Mesendoderm (in vitro differentiated cells): ENCODE results near the gene CYP27C1.

ENCODE experiments used
- DNase-seq: peaks from one replicate; pipeline ENCODE4 v3.0.0; 2013
- H2AK5ac ChIP-seq: 2 replicates; pipeline ENCODE4 v1.6.1; 2013; ENCODE audit warnings: low read length, inconsistent platforms
- H2BK120ac ChIP-seq: 2 replicates; pipeline ENCODE4 v1.6.1; 2013; ENCODE audit warnings: low read depth, mild to moderate bottlenecking, low read length, moderate library complexity, mixed read lengths
- H2BK15ac ChIP-seq: replicated peaks from 2 replicates; pipeline ENCODE4 v1.6.1; 2013; ENCODE audit warnings: low read depth, mild to moderate bottlenecking, moderate library complexity
- H2BK5ac ChIP-seq: 2 replicates; pipeline ENCODE4 v1.6.1; 2013; ENCODE audit warnings: low read length, inconsistent platforms
- H3K18ac ChIP-seq: 2 replicates; pipeline ENCODE4 v1.6.1; 2013; ENCODE audit warnings: mild to moderate bottlenecking, low read length, mixed read lengths
- H3K23ac ChIP-seq: one replicate; pipeline ENCODE4 v1.6.1; 2013; ENCODE audit warnings: low read length
- H3K27ac ChIP-seq: 2 replicates; pipeline ENCODE4 v1.5.1; 2013; ENCODE audit warnings: low read depth, mild to moderate bottlenecking, inconsistent platforms, low read length, moderate library complexity
- H3K27me3 ChIP-seq: 2 replicates; pipeline ENCODE4 v1.6.1; 2013; ENCODE audit warnings: low read length, control low read depth, mild to moderate bottlenecking, inconsistent platforms; ENCODE audit not compliant: insufficient read depth, poor library complexity
- H3K36me3 ChIP-seq: 2 replicates; pipeline ENCODE4 v1.6.1; 2013; ENCODE audit warnings: low read length, inconsistent platforms; ENCODE audit not compliant: control insufficient read depth, insufficient read depth
- H3K4ac ChIP-seq: one replicate; pipeline ENCODE4 v1.6.1; 2013; ENCODE audit warnings: low read depth, mild to moderate bottlenecking, low read length, moderate library complexity
- H3K4me1 ChIP-seq: 2 replicates; pipeline ENCODE4 v1.6.1; 2013; ENCODE audit warnings: low read depth, low read length, inconsistent platforms; ENCODE audit not compliant: control insufficient read depth
- H3K4me2 ChIP-seq: 2 replicates; pipeline ENCODE4 v1.6.1; 2013; ENCODE audit warnings: low read length
- H3K4me3 ChIP-seq: 2 replicates; pipeline ENCODE4 v1.5.1; 2013; ENCODE audit warnings: mild to moderate bottlenecking, low read length
- H3K56ac ChIP-seq: one replicate; pipeline ENCODE4 v1.6.1; 2013; ENCODE audit warnings: low read length
- H3K79me1 ChIP-seq: 2 replicates; pipeline ENCODE4 v1.6.1; 2013; ENCODE audit warnings: low read length, inconsistent platforms
- H3K79me2 ChIP-seq: 2 replicates; pipeline ENCODE4 v1.6.1; 2013; ENCODE audit warnings: mild to moderate bottlenecking, low read length; ENCODE audit not compliant: control insufficient read depth, insufficient read depth
- H3K9ac ChIP-seq: 2 replicates; pipeline ENCODE4 v1.6.1; 2013; ENCODE audit warnings: low read length, inconsistent platforms
- H4K5ac ChIP-seq: one replicate; pipeline ENCODE4 v1.6.1; 2013; ENCODE audit warnings: low read length
- H4K8ac ChIP-seq: one replicate; pipeline ENCODE4 v1.6.1; 2013; ENCODE audit warnings: low read depth, mild to moderate bottlenecking, control low read depth, low read length, moderate library complexity
- WGBS: extraction: QIAGEN DNeasy Blood & Tissue Kit; methylation state at CpG from one replicate; pipeline ENCODE4 v1.1.7; 2013; ENCODE audit warnings: low lambda C conversion rate, missing lambda C conversion rate; ENCODE audit not compliant: insufficient coverage; ENCODE audit errors: extremely low coverage; 5-methylcytosine and 5-hydroxymethylcytosine counted together

The CYP27C1 gene

GRCh38 chr2:127175751-127176354 is 44.2 kb downstream of the CYP27C1 start:
- Histone ChIP-seq H3K4ac (no peak overlapping the region), H2BK15ac (no peak overlapping the region), H3K79me2 (no peaks in the 10 kb centered on the region), H3K79me1 (no peaks in the 10 kb centered on the region), H3K9ac (no peak overlapping the region), H3K23ac (no peak overlapping the region), H3K4me3 (no peak overlapping the region), H4K8ac (no peak overlapping the region), H2AK5ac (no peak overlapping the region), H4K5ac (no peak overlapping the region), H3K27me3 (no peaks in the 10 kb centered on the region), H3K4me1 (no peaks in the 10 kb centered on the region), H3K56ac (no peak overlapping the region), H3K36me3 (no peaks in the 10 kb centered on the region), H3K27ac (no peak overlapping the region), H2BK5ac (no peak overlapping the region), H3K18ac (no peak overlapping the region), H2BK120ac (no peak overlapping the region), H3K4me2 (no peak overlapping the region)
- no peak for DNase-seq
- whole genome bisulfite sequencing, result no CpG with 5 or more reads among the region's 19 CpGs

DNA sequence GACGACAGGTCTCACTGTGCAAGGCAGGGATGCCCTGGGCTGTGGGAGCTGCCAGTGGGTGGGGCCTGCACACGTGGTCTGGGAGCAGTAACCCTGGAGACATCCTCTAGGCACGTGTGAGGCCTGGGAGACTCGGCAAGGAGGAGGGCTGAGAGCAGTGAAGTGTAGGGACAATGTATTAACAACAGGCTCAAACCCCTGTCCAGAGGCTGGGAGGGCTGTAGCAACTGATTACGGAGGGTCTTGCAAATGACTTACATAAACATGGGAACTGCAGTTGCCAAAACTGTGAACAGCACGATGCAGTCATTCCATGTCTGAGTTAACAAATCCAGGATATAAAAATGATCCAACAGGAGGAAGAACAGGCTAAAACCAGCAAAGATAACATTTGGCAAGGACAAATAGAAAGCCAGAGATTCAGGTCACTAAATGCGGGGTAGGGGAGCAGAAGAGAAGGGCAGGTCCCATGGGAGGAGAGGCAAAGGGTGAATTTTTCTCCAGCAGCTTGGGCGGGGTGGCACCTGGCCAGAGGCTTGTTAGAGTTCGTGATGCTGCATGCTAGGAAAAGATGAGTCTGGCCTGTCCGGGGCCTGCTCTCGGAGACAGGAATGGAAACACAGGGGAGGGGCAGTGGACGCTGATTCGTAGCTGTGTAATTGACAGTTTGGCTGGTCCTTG is 44.9 kb downstream of the CYP27C1 start:
- H2BK15ac ChIP-seq, result no peak overlapping the region

DNA sequence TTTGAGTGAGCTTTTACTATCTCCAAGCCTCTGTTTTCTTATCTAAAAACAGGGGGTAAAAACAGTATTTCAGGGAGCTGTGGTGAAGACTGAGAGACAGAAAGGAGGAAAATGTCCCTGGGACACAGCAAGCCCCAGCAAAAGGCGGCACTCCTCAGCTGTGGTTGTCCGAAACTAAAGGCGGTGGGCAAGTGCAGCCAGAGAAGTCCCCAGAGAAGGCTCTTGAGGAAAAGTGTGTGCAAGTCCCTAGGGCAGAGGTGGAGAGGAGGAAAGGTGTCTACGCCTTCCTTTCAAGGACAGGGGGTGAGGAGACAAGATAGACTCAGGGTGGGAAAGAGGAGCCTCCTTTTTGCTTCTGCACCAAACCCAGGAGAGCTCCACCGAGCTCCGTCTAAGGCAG is 45.5 kb downstream of the CYP27C1 start:
- H3K23ac ChIP-seq, result no peak overlapping the region
- no CpG with 5 or more reads among the region's 6 CpGs for WGBS
- no peak overlapping the region for H3K27ac ChIP-seq
- H3K4ac ChIP-seq, result no peak overlapping the region
- no peak overlapping the region for H4K8ac ChIP-seq
- no peaks in the 10 kb centered on the region for H3K79me2 ChIP-seq
- no peak overlapping the region for H2AK5ac ChIP-seq
- H3K4me3 ChIP-seq, result no peak overlapping the region
- H3K27me3 ChIP-seq, result no peaks in the 10 kb centered on the region
- no peak overlapping the region for H3K4me2 ChIP-seq
- H4K5ac ChIP-seq, result no peak overlapping the region
- H3K18ac ChIP-seq, result no peak overlapping the region
- no peak overlapping the region for H2BK15ac ChIP-seq
- H3K79me1 ChIP-seq, result no peaks in the 10 kb centered on the region
- no peak overlapping the region for H2BK5ac ChIP-seq
- H2BK120ac ChIP-seq, result no peak overlapping the region
- H3K9ac ChIP-seq, result no peak overlapping the region
- H3K36me3 ChIP-seq, result no peaks in the 10 kb centered on the region
- no peaks in the 10 kb centered on the region for H3K4me1 ChIP-seq
- H3K56ac ChIP-seq, result no peak overlapping the region
- no peak for DNase-seq

More for the DNA sequence above, 44.9 kb downstream of the CYP27C1 start:
- H2AK5ac ChIP-seq, result no peak overlapping the region
- no peak overlapping the region for H3K23ac ChIP-seq
- H4K5ac ChIP-seq, result no peak overlapping the region
- H3K56ac ChIP-seq, result no peak overlapping the region
- no peak overlapping the region for H3K9ac ChIP-seq
- WGBS, result no CpG with 5 or more reads among the region's 13 CpGs
- no peak overlapping the region for H3K27ac ChIP-seq
- H3K4me1 ChIP-seq, result no peaks in the 10 kb centered on the region
- H2BK5ac ChIP-seq, result no peak overlapping the region
- H3K79me2 ChIP-seq, result no peaks in the 10 kb centered on the region
- no peak overlapping the region for H2BK120ac ChIP-seq
- H3K4me3 ChIP-seq, result no peak overlapping the region
- no peak overlapping the region for H3K4ac ChIP-seq
- no peaks in the 10 kb centered on the region for H3K36me3 ChIP-seq
- no peaks in the 10 kb centered on the region for H3K27me3 ChIP-seq
- no peaks in the 10 kb centered on the region for H3K79me1 ChIP-seq
- no peak overlapping the region for H4K8ac ChIP-seq
- no peak overlapping the region for H3K18ac ChIP-seq
- H3K4me2 ChIP-seq, result no peak overlapping the region
- no peak for DNase-seq

DNA sequence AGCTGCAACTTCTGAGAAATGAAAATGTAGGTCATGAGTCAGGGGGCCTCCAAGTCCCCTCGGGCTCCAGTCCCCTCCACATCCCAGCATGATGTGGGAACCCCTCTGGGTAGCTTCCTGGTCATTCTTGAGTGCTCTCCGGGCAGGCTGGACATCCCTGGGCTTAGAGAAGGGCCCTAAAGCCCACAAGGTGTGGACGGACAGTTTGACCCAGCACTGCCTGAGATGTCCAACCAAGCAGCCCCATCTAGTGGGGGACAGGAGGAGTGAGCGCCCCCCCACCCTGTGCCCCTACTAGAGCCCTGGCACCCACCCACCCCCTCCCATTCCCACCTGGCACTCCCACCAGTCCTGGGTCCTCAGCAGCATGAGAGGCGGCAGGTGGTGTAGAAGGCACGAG is 46.0 kb downstream of the CYP27C1 start:
- H3K36me3 ChIP-seq, result no peaks in the 10 kb centered on the region
- H3K27ac ChIP-seq, result no peak overlapping the region
- no peaks in the 10 kb centered on the region for H3K4me1 ChIP-seq
- H3K4me3 ChIP-seq, result no peak overlapping the region
- H4K5ac ChIP-seq, result no peak overlapping the region
- no peaks in the 10 kb centered on the region for H3K27me3 ChIP-seq
- H3K79me2 ChIP-seq, result no peaks in the 10 kb centered on the region
- WGBS, result no CpG with 5 or more reads among the region's 6 CpGs
- H3K23ac ChIP-seq, result no peak overlapping the region
- no peak overlapping the region for H2BK120ac ChIP-seq
- no peak overlapping the region for H3K18ac ChIP-seq
- H3K79me1 ChIP-seq, result no peaks in the 10 kb centered on the region
- no peak overlapping the region for H2BK5ac ChIP-seq
- no peak overlapping the region for H2AK5ac ChIP-seq
- H3K4me2 ChIP-seq, result no peak overlapping the region
- H3K9ac ChIP-seq, result no peak overlapping the region
- H3K56ac ChIP-seq, result no peak overlapping the region
- no peak overlapping the region for H4K8ac ChIP-seq
- DNase-seq, result no peak
- no peak overlapping the region for H2BK15ac ChIP-seq
- no peak overlapping the region for H3K4ac ChIP-seq

- H2AK5ac ChIP-seq, result no peak overlapping the region
- no peaks in the 10 kb centered on the region for H3K27me3 ChIP-seq
- H3K4me2 ChIP-seq, result no peak overlapping the region
- H3K18ac ChIP-seq, result no peak overlapping the region
- H3K56ac ChIP-seq, result no peak overlapping the region
- no peak overlapping the region for H4K8ac ChIP-seq
- H3K4me3 ChIP-seq, result no peak overlapping the region
- H3K23ac ChIP-seq, result no peak overlapping the region
- no peak overlapping the region for H2BK120ac ChIP-seq
- no peak overlapping the region for H4K5ac ChIP-seq
- H3K79me2 ChIP-seq, result no peaks in the 10 kb centered on the region
- no CpG with 5 or more reads among the region's 6 CpGs for WGBS
- no peak for DNase-seq
- H3K36me3 ChIP-seq, result no peaks in the 10 kb centered on the region
- H2BK15ac ChIP-seq, result no peak overlapping the region
- no peak overlapping the region for H3K9ac ChIP-seq
- no peak overlapping the region for H3K27ac ChIP-seq
- no peak overlapping the region for H3K4ac ChIP-seq
- no peak overlapping the region for H2BK5ac ChIP-seq
- H3K4me1 ChIP-seq, result no peaks in the 10 kb centered on the region
- no peaks in the 10 kb centered on the region for H3K79me1 ChIP-seq
Measured at GRCh38 chr2:127173057-127173456, 47.0 kb downstream of the CYP27C1 start.

DNA sequence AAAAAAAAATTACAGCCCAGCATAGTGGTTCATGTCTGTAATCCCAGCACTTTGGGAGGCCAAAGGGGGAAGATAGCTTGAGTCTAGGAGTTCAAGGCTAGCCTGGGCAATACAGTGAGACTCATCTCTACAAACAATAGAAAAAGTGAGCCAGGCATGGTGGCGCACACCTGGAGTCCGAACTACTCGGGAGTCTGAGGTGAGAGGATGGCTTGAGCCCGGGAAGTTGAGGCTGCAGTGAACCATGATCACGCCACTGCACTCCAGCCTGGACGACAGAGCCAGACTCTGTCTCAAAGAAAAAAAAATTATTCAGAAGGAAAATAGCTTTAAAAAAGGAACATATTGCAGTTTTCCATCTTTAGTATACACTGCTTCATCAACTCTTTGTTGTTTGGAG is 47.8 kb downstream of the CYP27C1 start:
- Histone ChIP-seq H2BK5ac (no peak overlapping the region), H3K79me1 (no peaks in the 10 kb centered on the region), H3K4ac (no peak overlapping the region), H2BK120ac (no peak overlapping the region), H4K8ac (no peak overlapping the region), H3K4me2 (no peak overlapping the region), H3K56ac (no peak overlapping the region), H3K27me3 (no peaks in the 10 kb centered on the region), H3K9ac (no peak overlapping the region), H3K36me3 (no peaks in the 10 kb centered on the region), H3K27ac (no peak overlapping the region), H3K4me1 (no peaks in the 10 kb centered on the region), H2BK15ac (no peak overlapping the region), H2AK5ac (no peak overlapping the region), H3K18ac (no peak overlapping the region), H3K79me2 (no peaks in the 10 kb centered on the region), H3K4me3 (no peak overlapping the region), H4K5ac (no peak overlapping the region), H3K23ac (no peak overlapping the region)
- no CpG with 5 or more reads among the region's 6 CpGs for WGBS
- no peak for DNase-seq
